NCI-H82 treated with DMSO at 0.1 percent for 48 hours (cell line): ENCODE data around the gene MBNL2.

Experiments
- DNase-seq: peaks from one replicate; lab custom pipeline; 2025; ENCODE audit not compliant: unreplicated experiment; lab: John Stamatoyannopoulos, UW

The MBNL2 gene

GRCh38 chr13:97231829-97232196 is 9.7 kb downstream of the MBNL2 start:
- DNase-seq = no peak

DNA sequence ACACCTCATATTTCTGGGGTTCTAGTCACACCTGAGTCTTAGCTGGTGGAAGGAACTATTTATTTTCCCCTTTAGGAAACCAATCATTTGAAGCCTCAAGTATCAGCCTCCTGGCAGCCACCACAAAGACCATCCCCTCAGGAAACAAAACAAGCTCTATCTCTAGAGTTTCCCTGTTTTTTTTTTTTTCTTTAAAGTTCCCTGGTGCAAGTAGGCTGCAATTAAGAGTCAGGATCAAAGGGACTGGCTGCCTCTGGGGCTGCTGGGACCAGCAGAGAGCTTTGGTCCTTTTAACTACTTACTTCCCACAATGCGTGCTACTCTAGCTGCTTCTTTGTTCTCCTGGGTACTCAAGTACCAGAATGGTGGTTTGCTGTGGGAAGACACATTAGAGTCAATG is 11.4 kb downstream of the MBNL2 start:
- DNase-seq = no peak

GRCh38 chr13:97234236-97234635 is 12.1 kb downstream of the MBNL2 start:
- DNase-seq = no peak

- DNase-seq = no peak
These were observed 12.6 kb downstream of the MBNL2 start for GRCh38 chr13:97234742-97235141.

GRCh38 chr13:97235549-97236231 is 13.6 kb downstream of the MBNL2 start:
- DNase-seq = no peak

DNA sequence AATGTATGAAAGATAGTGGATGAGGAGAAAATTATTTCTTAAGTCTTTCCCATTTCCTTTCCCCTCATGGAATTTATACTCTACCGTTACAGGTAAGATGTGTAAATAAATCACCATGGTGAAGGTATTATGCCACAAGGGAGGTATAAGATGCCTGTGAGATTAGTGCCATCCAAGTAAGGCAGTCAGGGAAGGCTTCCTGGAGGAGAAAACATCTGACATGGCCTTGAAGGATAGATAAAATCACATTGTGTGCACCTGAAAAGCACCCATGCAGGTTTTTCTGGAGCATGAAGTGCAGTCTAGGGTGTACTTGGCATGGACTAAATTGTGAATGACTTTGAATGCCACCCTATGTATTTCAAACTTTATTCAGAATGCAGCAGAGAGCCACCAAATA is 15.3 kb downstream of the MBNL2 start:
- DNase-seq = no peak

- no peak for DNase-seq
These were observed 16.3 kb downstream of the MBNL2 start for GRCh38 chr13:97238432-97238831.

- no peak for DNase-seq
These were observed 16.8 kb downstream of the MBNL2 start for GRCh38 chr13:97238883-97239282.

DNA sequence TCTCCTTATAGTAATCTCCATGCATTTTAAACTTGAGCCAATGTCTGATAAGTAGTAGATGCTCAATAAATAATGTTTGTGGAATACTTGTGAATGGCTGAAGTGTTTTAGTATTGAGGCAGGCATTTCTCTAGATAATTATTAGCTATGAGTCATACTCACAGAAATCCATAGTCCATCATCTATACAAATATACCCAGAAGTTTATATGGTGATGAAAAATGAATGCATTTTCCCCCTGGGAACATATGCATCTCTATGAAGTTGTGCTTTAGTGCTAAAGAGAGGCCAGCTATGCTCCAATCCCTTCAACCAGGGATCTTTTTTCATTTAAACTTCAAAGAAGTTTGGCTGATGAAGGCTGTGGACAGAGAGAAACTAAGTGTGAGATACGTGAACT is 17.2 kb downstream of the MBNL2 start:
- DNase-seq = no peak

DNA sequence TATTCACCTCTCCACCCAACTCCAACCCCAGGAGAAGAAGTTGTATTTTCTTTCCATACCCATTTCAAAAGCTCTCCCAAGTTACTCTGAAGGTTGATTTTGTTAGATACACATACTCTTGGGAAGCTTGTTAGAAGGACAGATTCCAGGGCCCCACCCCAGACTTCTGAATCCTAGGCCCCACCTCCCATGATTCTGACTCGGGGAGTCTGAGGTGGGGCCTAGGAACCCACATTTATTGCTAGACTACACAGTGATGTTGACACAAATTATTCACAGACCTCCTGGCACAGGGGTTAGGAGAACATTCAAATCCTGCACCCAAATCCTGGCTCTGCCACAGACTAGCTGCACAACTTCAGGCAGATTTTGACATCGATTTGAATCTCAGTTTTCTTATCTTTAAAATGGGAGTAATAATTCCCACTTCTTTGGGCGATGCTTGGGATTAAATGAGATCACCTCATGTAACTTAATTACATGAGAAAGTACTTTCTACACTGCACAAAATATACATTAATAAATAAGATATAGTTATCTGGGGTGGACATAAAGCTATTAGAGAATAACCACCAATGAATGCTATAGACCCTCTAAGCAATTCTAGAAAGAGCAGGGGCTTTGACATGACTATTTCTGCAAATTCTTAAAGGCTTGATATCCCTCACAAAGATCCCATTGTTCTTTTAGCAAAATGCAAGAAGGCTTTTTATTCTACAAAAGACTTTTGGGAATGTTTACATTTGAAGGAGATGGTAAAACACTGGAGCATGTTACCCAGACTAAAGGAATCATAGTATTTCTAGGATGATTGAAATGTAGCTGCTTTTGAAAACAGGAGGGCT is 18.0 kb downstream of the MBNL2 start:
- no peak for DNase-seq

DNA sequence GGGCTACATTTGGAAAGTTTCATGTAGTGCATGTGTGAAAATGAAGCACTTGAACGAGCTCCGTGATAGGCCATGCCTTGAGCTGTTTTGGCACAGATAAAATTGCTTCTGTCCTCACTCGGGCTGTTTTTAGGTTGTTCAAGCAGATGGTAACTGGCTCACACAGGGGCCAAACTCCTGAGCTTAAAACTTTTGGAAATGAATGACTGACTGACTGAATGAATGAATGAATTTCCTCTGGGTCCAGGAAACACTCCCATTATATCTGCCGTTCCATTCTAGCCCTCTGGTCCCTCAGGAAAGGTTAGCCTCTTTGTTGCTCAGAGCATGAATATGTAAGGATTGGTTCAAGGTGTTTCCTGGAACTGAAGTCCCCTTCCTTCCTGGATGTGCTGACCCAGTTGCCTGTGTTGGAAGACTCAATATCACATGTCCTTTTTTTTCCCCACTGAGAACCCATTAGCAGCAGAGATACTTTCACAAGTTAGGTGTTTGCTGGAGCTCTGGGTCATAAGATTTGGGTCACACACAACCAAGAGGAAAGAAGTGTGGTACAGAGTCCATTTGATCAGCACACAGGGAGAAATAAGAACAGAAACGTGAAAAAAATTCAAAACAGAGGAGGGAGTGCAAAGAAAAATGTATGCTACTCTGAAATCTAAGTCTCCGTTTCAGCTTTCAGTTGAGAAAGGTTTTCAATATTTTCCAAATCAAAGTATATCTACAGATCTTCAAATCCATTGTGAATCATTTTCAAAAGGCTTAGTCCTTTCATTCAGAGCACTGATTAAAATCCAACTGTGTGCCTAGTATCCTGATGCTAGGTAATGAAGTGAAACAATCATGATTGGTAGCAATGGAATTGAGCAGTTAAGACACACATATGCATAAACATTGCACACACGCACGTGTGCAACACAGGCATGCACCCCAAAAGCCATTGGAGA is 18.9 kb downstream of the MBNL2 start:
- no peak for DNase-seq

GRCh38 chr13:97241761-97242160 is 19.6 kb downstream of the MBNL2 start:
- no peak for DNase-seq

- no peak for DNase-seq
These were observed 20.8 kb downstream of the MBNL2 start for GRCh38 chr13:97242755-97243497.

DNA sequence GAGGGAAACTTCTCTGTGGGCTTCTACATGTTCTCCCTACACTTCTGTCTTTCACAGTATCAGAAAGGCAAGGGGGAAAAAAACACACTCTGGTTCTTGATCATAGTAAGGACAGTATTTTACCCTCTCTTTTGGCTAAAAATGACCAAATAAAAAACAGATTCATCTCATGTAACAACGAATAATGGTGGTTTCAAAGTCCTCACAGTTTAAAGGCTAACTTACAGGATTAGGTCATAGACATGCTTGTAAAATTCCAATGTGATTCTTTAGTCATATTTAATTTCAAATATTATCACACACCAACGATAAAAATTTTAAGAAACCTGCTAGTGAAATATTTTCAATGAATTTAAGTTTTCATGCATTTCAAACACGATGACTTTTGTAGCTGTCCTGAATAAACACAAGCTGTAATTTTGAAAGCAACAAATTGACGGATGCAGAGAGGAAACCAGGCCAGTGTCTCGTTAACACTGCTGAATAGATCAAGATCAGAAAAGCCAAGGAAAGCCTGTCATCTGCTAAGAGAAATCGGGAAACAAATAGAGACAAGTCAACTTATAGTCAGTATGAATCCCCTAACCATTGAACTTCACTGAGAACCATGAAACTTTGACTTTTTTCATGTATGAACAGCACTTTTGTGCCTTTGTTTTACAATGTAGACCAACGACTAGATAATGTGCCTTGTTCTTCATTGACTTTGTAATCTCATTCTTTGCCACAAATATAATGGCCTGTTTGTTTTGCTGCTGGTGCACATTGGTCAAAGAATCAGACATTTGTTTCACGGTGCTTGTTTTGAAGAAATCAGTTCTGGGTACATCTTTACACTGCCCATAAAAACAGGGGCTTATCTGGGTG is 22.0 kb downstream of the MBNL2 start:
- no peak for DNase-seq

GRCh38 chr13:97245011-97245410 is 22.9 kb downstream of the MBNL2 start:
- no peak for DNase-seq

DNA sequence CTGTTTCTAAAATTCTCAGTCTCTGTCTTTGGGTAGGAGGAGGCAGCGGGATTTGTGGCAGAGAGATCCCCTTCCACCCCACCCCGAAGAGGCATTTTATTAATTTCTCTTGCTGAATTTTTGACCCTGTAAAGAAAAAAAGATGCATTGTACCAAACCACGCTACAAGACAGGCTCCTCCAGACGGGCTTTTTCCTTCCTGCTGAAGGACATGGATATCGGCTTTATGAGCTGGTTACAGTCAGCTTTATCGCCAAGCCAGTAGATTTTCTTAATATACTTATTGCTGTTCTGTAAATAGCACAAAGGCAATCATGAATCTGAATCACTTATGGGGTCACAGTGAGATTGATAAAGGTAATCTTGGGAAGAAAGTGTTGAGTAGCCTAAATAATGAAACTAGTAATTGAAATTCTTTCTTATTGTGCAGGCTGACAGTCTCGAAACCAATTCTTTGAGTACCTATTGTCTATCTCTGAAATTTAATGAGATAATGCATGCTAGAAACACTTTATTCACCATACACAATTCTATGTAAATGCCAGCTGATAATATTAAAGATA is 24.5 kb downstream of the MBNL2 start:
- DNase-seq = no peak

DNA sequence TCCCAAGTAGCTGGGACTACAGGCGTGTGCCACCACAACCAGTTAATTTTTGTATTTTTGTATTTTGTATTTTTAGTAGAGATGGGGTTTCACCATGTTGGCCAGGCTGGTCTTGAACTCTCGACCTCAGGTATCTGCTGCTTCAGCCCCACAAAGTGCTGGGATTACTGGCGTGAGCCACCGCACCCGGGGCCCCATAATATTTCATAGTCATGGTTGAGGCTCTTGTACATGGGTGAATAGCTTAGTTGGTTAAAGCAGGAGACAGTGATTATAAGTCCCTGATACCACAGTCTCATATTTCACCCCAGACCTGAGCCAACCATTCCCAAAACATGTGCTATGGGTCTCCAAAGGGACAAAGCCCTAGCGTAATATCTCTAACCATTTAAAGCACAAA is 26.1 kb downstream of the MBNL2 start:
- DNase-seq = no peak

GRCh38 chr13:97249093-97249795 is 27.1 kb downstream of the MBNL2 start:
- no peak for DNase-seq
